A673 (cell line): ENCODE data around the gene PCIF1.

Experiments used
- CTCF ChIP-seq: fragments of 300-800, 200-600 bp; sonication (generic); conservative IDR thresholded peaks from 2 replicates; pipeline ENCODE4 v1.5.1; 2017; ENCODE audit warnings: low read depth, mild to moderate bottlenecking, antibody characterized with exemption, low read length, moderate library complexity, mixed read lengths
- EZH2 ChIP-seq: fragments of 200-600 bp; sonication (generic); IDR thresholded peaks from 2 replicates; pipeline ENCODE4 v1.6.1; 2017; ENCODE audit warnings: borderline replicate concordance, low read depth, mild to moderate bottlenecking, mixed read lengths, antibody characterized with exemption, low read length; ENCODE audit not compliant: poor library complexity, severe bottlenecking

- TF ChIP-seq EZH2 (no peak), CTCF (no peak)
Measured at GRCh38 chr20:45909817-45910669, 24.4 kb upstream of the PCIF1 start.
